Activated T-helper 2 cell treated with anti-CD3 and anti-CD28 coated beads, Interferon-gamma antibody, Interleukin-2, Interleukin-4, amounts not matched to agents 10 μg/mL and 5 μg/mL and 100 μg/mL, durations not matched to agents 14 hours and 24 hours and 36 hours (primary cell): ENCODE data around the gene CDH4. TPM values are rescaled to one million over a fixed set of nuclear protein-coding genes. Genes with fewer than 3 reads are reported as not detected.

Experiments used
- DNase-seq: peaks from one replicate; pipeline ENCODE4 v3.0.0; 2021; ENCODE audit warnings: low spot score
- H3K27ac Mint-ChIP-seq: one replicate; pipeline ENCODE4 v1.8.0; 2021; ENCODE audit warnings: mixed read lengths
- H3K27me3 Mint-ChIP-seq: one replicate; pipeline ENCODE4 v1.8.0; 2021; ENCODE audit warnings: low read depth, mixed read lengths
- H3K36me3 Mint-ChIP-seq: one replicate; pipeline ENCODE4 v1.8.0; 2021; ENCODE audit warnings: low read depth, mixed read lengths
- H3K4me1 Mint-ChIP-seq: one replicate; pipeline ENCODE4 v1.8.0; 2021; ENCODE audit warnings: low read depth, mixed read lengths
- H3K4me3 Mint-ChIP-seq: one replicate; pipeline ENCODE4 v1.8.0; 2021; ENCODE audit warnings: low read depth, mild to moderate bottlenecking, moderate library complexity, mixed read lengths
- H3K9me3 Mint-ChIP-seq: one replicate; pipeline ENCODE4 v1.8.0; 2021; ENCODE audit warnings: mixed read lengths
- intact Hi-C: fragments of 100-400 bp; cut with micrococcal nuclease; formaldehyde crosslinking; loops from one replicate; pipeline ENCODE4 v1.15.1; 2023
- total RNA-seq: library from RNA; stranded (reverse); gene quantifications from 2 replicates; pipeline ENCODE4 v1.2.3, GENCODE V29; 2022

The CDH4 gene
- total RNA-seq, 1 donor from 2014 or later, result not detected

DNA sequence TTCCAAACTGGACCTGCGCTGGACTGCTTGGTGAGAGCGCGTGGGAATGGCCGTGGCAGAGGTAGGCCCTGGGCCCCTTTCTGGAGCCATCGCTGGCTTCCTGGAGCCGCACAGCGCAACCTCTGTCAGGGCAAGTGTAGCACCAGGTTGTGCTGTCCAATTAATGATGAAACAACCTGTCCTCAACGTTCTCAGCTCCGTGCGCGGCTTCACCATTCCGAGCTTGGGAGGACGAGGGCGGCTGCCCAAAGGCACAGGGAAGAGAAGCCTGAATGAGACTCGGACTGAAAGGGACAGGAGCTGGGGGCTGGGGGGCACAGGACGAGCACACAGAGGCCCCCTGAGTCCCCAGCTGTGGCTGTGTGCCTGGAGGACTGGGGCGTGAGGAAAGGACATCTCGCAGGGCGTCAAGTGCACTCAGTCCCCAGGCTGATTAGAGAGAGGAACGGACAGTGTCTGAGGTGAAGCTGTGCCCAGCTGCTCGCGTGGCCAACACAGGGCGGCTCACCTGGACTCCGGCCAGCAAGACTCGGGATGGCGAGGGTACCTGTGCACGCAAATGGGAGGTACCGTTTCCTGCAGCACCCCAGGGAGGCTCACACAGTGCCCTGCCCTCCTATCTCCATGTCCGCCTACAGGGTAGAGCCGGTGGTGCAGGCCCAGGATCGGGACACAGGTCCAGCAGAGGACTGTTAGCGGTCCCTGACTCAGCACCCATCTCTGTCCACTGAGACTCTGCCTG lies 410.3 kb downstream of the CDH4 start:
- H3K27ac Mint-ChIP-seq, result no peak overlapping the region
- H3K4me3 Mint-ChIP-seq, result no peak overlapping the region
- H3K4me1 Mint-ChIP-seq, result no peaks in the 10 kb centered on the region
- no peaks in the 10 kb centered on the region for H3K9me3 Mint-ChIP-seq
- intact Hi-C loops, result no loop called here
- H3K27me3 Mint-ChIP-seq, result no peaks in the 10 kb centered on the region
- DNase-seq, result no peak
- no peaks in the 10 kb centered on the region for H3K36me3 Mint-ChIP-seq

DNA sequence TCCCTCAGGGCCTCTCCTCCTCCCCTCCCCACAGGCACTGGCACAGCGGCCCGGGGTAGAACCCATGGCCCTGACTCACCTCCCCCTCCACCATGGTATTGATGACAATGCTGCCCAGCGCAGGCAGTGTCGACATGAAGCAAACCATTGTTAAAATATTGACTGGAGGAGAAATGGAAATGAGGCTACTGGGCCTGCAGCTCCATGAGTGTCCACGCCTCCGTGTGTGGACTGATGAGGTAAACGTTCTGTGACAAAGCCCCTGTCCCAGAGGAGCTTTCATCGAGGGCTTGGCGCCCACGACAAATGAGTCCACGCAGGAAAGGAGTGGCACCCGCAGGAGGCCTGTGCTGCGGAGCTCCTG lies 410.9 kb downstream of the CDH4 start:
- no peaks in the 10 kb centered on the region for H3K4me1 Mint-ChIP-seq
- no peak overlapping the region for H3K4me3 Mint-ChIP-seq
- intact Hi-C loops, result no loop called here
- H3K36me3 Mint-ChIP-seq, result no peaks in the 10 kb centered on the region
- no peak overlapping the region for H3K27ac Mint-ChIP-seq
- H3K9me3 Mint-ChIP-seq, result no peaks in the 10 kb centered on the region
- DNase-seq, result no peak
- H3K27me3 Mint-ChIP-seq, result no peaks in the 10 kb centered on the region

DNA sequence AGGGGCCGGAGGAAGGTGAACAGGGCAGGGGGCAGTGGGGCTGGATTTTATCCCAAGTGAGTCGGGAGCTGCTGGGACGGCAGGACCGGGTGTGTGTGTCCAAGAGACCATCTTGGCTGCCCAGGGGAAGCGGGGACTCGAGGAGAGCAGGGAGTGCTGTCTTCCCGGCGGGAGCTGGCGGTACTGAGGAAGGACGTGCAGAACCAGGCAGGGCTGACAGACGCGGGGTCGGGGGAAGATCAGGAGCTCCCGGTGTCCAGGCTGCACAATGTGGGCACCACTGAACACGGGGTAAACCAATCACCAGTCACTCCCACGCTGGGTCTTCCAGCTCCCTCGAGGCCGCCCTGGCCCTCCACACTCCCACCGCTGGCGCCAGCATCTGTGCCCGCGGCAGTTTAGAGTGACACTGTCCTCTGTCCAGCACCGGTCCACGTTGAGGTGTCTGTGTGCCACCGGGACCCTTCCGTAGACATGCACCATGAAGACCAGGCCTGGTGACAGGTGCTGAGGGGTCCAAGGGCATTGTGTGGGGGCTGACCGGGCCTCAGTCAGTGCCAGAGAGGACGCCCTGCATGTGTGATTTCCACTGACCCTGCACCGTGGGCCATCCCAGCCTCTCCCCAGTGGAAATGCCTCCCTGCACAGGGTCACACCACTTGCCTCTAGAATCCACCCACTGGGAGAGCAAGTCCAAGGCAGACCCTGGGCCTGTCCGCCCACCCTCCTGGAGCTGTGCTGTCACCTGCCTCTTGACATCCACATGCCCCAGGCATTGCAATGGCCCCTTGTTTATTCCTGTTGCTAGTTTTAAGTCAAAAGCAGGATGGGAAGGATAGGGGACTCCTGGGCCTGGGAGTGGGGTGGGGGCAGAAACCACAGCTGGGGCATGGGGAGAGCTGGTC lies 411.7 kb downstream of the CDH4 start:
- intact Hi-C loops, result no loop called here
- Mint-ChIP-seq H3K4me1 (no peaks in the 10 kb centered on the region), H3K27ac (no peak overlapping the region), H3K4me3 (no peak overlapping the region), H3K36me3 (no peaks in the 10 kb centered on the region), H3K9me3 (no peaks in the 10 kb centered on the region), H3K27me3 (no peaks in the 10 kb centered on the region)
- DNase-seq, result no peak

DNA sequence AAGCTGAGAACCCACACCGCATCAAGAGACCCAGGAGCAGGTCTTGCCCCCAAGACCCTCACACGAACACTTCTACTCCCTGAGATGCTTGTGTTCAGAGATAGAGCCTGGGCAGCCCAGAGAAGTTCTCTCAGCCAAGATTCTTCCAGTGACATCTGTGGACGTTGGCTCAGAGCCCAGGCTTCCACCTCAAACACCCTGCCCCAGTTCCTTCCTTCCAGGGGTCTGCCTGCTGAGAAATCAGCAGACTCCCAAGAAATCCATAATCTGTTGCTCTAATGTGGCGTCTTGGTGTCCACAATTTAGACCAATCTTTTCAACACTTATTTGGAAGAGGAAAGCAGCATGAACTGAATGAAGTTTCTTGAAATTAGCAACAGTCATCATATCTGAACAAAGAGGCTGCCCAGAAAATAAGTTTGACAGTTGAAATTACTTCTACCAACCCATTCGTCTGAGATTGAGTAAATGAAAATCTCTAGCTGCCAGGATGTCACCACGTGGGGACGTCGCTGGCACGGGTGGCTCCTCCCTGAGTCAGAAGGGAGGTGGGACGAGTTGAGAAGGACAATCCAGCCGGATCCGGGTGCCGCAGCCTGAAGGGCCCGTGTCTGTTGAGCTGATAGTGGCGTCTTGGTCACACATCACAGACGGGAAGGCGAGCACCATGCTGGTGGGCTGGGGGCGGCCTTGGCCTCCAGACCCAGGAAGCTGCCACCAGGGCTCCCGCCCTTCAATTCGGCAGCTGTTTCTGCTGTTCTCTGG lies 412.7 kb downstream of the CDH4 start:
- Mint-ChIP-seq H3K9me3 (no peaks in the 10 kb centered on the region), H3K4me1 (no peaks in the 10 kb centered on the region), H3K36me3 (no peaks in the 10 kb centered on the region), H3K4me3 (no peak overlapping the region), H3K27ac (no peak overlapping the region), H3K27me3 (no peaks in the 10 kb centered on the region)
- intact Hi-C loops, result no loop called here
- DNase-seq, result no peak

DNA sequence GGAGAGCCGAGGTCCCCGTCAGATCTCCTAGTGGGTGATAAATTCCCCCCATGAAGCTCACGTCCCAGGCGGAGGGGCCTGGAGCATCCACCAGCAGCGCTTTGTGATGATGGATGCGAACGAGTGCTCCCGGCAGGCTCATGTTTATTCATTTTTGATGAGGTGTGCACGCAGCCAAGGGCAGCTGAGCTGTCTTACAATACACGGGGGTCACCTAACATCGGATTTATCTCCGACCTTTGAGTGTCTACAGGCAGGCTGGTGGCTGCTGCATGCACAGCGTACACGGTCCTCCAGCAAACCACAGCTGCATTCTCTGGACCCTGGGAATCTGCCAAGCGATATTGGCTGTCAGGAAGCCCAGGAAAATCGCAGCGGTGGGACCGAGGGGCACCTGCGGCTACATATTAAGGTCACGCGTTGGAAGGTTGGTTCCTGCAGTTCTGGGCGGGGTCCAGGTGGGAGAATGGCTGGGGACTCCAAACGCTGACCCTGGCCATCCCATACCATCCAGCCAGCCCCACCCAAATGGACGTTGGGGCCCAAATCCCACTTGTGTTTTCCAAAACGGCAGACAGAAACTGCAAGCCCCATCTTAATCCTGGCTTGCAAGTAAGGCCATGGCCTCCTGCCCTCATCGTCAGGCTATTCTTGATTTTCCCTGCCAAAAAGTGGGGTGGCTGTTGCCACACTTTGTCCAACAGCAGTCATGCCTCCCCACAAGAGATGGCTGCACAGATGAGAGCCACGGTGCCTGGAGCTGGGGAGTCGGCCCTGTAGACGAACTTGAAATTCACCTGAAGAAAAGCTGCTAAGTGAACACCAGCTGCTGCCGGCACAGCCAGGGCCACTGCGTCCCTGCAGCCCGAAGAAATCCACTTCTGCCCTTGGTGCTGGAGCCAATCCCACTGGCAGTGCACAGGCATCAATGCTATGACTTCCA lies 413.7 kb downstream of the CDH4 start:
- DNase-seq, result no peak
- H3K27me3 Mint-ChIP-seq, result no peaks in the 10 kb centered on the region
- H3K4me3 Mint-ChIP-seq, result no peak overlapping the region
- H3K27ac Mint-ChIP-seq, result no peak overlapping the region
- no peaks in the 10 kb centered on the region for H3K4me1 Mint-ChIP-seq
- no peaks in the 10 kb centered on the region for H3K36me3 Mint-ChIP-seq
- H3K9me3 Mint-ChIP-seq, result no peaks in the 10 kb centered on the region
- intact Hi-C loops, result no loop called here

DNA sequence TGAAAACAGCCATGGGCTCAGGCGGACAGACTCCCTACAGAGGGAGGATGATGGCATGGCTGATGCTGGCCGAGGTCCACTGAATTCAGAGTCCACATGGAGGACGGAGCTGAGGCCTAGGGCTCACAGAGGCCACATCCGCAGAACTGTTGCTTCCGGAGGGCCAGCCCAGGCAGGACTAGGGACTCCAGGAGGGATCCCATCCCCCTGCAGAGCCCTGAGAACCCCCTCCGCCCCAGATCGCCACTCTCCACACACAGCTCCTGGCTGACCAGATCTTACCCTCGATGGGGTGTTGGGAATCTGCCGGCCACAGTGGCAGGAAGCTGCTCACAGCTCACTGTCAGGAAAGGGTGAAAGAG lies 414.4 kb downstream of the CDH4 start:
- H3K4me3 Mint-ChIP-seq, result no peak overlapping the region
- no peaks in the 10 kb centered on the region for H3K36me3 Mint-ChIP-seq
- H3K27ac Mint-ChIP-seq, result no peak overlapping the region
- no peaks in the 10 kb centered on the region for H3K9me3 Mint-ChIP-seq
- no peaks in the 10 kb centered on the region for H3K4me1 Mint-ChIP-seq
- DNase-seq, result no peak
- intact Hi-C loops, result no loop called here
- H3K27me3 Mint-ChIP-seq, result no peaks in the 10 kb centered on the region

- H3K9me3 Mint-ChIP-seq, result no peaks in the 10 kb centered on the region
- no peak overlapping the region for H3K4me3 Mint-ChIP-seq
- no peaks in the 10 kb centered on the region for H3K27me3 Mint-ChIP-seq
- H3K4me1 Mint-ChIP-seq, result no peaks in the 10 kb centered on the region
- H3K27ac Mint-ChIP-seq, result no peak overlapping the region
- intact Hi-C loops, result no loop called here
- no peaks in the 10 kb centered on the region for H3K36me3 Mint-ChIP-seq
- no peak for DNase-seq
Measured at GRCh38 chr20:61667056-61667792, 415.2 kb downstream of the CDH4 start.

DNA sequence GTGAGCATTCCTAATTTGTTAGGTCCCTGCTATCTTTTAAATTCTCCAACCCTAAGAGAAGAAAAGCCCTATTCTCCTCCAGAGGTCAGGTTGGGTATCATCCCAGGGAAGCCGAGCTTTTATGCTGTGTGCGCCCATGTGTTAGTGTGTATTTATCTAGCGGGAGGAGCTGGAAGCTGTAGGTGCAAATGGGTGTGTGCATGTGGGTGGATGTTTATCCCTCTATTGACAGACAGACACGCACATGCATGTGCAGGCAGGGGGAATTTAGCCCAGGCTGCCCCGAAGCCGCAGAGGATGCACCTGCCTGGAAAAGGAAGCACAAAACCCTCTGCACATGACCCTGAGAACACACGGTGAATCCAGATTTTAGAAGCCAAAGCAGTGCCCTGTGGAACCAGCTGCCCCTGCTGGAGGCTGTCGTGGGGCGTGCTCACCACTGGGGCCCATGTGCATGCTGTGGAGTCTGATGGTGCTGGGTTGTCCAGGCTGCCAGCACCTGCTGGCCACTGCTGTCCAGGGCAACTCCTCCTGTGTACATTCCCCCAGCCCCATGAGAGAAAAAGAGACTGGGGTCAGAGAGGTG lies 416.1 kb downstream of the CDH4 start:
- Mint-ChIP-seq H3K27me3 (no peaks in the 10 kb centered on the region), H3K4me1 (no peaks in the 10 kb centered on the region), H3K27ac (no peak overlapping the region), H3K4me3 (no peak overlapping the region), H3K9me3 (no peaks in the 10 kb centered on the region), H3K36me3 (no peaks in the 10 kb centered on the region)
- no peak for DNase-seq
- intact Hi-C loops, result no loop called here

DNA sequence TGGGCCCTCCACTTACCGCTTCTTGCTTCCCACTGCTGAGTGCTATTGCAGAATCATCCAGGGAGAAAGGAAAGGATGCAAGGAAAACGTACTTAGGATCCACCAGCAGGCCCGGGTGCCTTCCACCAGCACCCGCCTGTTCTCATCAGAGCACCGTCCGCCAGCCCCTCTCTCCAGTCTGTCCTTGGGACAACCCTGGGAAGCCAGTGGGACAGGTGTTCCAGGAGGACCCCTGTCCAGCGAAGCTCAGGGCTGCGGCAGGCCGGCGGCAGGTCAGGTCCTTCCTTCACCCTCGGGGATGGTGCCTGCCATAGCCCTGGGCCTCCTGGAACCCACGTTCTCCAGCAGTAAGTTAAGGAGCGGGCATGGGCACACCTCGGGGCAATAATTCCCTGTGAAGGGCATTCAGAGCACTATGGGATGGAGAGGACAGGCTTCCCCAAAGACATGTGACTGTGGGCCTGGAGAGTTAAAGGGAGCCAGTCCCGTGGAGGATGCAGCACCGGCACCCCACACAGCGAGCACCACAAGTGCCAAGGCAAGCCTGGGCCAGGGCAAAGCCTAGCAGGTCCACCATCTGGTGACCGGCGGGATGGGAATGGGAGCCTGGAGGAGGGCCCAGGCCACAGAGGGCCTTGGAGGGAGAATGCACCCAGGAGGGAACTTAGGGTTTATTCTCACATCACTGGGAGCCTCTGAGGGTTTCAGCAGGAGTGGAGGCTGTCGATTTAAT lies 416.9 kb downstream of the CDH4 start:
- intact Hi-C loops, result no loop called here
- H3K27me3 Mint-ChIP-seq, result no peaks in the 10 kb centered on the region
- H3K4me1 Mint-ChIP-seq, result no peaks in the 10 kb centered on the region
- no peak for DNase-seq
- H3K27ac Mint-ChIP-seq, result no peak overlapping the region
- no peaks in the 10 kb centered on the region for H3K36me3 Mint-ChIP-seq
- no peaks in the 10 kb centered on the region for H3K9me3 Mint-ChIP-seq
- no peak overlapping the region for H3K4me3 Mint-ChIP-seq

DNA sequence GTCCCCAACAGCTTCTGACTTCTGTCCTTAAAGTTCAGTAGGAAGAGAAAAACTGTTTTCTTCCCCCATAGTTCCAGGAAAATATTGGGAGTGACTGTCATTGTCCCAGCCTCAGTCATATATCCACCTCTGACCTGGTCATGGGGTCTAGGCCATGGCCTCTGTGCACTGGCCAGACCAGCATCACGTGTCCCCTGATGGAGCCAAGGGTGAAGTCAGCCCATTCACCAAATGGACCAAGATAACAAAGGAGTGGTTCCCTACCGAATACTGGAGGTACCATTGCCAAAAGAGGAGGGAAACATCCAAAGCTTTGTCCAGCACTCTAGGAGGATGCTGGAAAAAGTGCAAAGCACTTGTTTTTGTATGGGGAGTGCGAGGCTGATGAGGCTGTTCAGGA lies 418.2 kb downstream of the CDH4 start:
- intact Hi-C loops, result no loop called here
- Mint-ChIP-seq H3K27ac (no peak overlapping the region), H3K36me3 (no peaks in the 10 kb centered on the region), H3K9me3 (no peaks in the 10 kb centered on the region), H3K4me3 (no peak overlapping the region), H3K27me3 (no peaks in the 10 kb centered on the region), H3K4me1 (no peaks in the 10 kb centered on the region)
- DNase-seq, result no peak

DNA sequence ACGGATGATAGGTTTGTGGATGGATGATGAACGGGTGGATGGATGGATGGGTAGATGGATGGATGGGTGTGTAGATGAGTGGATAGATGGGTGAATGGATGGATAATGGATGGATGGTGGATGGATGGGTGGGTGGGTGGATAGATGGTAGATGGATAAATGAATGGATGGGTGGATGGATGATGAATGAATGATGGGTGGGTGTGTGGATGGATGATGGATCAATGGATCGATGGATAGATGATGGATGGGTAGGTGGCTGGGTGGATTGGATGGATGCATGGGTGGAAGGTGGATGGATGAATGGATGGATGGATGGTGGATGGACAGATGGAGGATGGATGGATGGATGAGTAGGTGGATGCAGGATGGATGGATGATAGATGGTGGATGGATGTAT lies 419.5 kb downstream of the CDH4 start:
- Mint-ChIP-seq H3K36me3 (no peaks in the 10 kb centered on the region), H3K27me3 (no peaks in the 10 kb centered on the region), H3K4me1 (no peaks in the 10 kb centered on the region), H3K4me3 (no peak overlapping the region), H3K9me3 (no peaks in the 10 kb centered on the region), H3K27ac (no peak overlapping the region)
- intact Hi-C loops, result no loop called here
- no peak for DNase-seq
